ENCODE results near the gene ANKH. TPM values are rescaled to one million over a fixed set of nuclear protein-coding genes. Genes with fewer than 3 reads are reported as not detected.

ANKH gene
- total RNA-seq, 1 donor from 2014 or later = 0.19 TPM

DNA sequence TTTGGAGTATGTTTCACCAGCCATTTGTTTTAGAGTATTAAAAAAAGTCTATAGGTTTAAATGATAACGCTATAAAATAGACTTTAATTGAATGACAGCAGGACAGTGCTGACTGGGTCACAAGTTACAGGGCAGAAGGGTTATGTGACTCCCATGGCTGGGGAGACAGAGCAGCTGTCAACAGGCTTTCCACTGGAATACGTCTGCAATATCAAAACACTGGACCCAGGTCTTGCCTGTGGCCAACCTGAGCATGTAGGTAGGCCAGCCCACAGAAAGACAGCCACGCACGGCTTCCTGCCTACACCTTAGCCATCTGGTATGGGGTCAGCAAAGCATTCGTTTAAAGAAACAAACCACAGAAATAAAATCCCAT lies 126.4 kb downstream of the ANKH start:
- Histone ChIP-seq H3K9ac (no peak overlapping the region), H3K4me3 (no peak overlapping the region), H2AFZ (replicated peaks) (no peak overlapping the region), H4K20me1 (ENCODE audit: low read depth) (no peaks in the 10 kb centered on the region), H3K36me3 (no peaks in the 10 kb centered on the region), H3K27me3 (no peaks in the 10 kb centered on the region), H3K27ac (no peak overlapping the region), H3K4me2 (no peak overlapping the region), H3K9me3 (ENCODE audit: low read depth) (no peaks in the 10 kb centered on the region), H3K4me1 (peaks cover 30% of the 10 kb centered on the region), H3K79me2 (ENCODE audit: low read depth) (no peaks in the 10 kb centered on the region), H3F3A (ENCODE audit: low read depth) (no peaks in the 10 kb centered on the region)
- H3K4me3 Mint-ChIP-seq = no peak overlapping the region
- no peak overlapping the region for H3K27ac Mint-ChIP-seq
- H3K9me3 Mint-ChIP-seq = no peaks in the 10 kb centered on the region
- peaks cover 25% of the 10 kb centered on the region for H3K4me1 Mint-ChIP-seq
- no peak for DNase-seq (ENCODE audit: low spot score)
- H3K27me3 Mint-ChIP-seq (ENCODE audit: insufficient read depth, low read depth) = peaks cover 7% of the 10 kb centered on the region
- peaks cover 2% of the 10 kb centered on the region for H3K36me3 Mint-ChIP-seq
- TF ChIP-seq EZH2phosphoT487 (IDR thresholded peaks at IDR 0.05) (no peak), EZH2 (IDR thresholded peaks at IDR 0.05) (no peak)
- TF ChIP-seq, protein P1, sequence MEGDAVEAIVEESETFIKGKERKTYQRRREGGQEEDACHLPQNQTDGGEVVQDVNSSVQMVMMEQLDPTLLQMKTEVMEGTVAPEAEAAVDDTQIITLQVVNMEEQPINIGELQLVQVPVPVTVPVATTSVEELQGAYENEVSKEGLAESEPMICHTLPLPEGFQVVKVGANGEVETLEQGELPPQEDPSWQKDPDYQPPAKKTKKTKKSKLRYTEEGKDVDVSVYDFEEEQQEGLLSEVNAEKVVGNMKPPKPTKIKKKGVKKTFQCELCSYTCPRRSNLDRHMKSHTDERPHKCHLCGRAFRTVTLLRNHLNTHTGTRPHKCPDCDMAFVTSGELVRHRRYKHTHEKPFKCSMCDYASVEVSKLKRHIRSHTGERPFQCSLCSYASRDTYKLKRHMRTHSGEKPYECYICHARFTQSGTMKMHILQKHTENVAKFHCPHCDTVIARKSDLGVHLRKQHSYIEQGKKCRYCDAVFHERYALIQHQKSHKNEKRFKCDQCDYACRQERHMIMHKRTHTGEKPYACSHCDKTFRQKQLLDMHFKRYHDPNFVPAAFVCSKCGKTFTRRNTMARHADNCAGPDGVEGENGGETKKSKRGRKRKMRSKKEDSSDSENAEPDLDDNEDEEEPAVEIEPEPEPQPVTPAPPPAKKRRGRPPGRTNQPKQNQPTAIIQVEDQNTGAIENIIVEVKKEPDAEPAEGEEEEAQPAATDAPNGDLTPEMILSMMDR (IDR thresholded peaks at IDR 0.05) = no peak

DNA sequence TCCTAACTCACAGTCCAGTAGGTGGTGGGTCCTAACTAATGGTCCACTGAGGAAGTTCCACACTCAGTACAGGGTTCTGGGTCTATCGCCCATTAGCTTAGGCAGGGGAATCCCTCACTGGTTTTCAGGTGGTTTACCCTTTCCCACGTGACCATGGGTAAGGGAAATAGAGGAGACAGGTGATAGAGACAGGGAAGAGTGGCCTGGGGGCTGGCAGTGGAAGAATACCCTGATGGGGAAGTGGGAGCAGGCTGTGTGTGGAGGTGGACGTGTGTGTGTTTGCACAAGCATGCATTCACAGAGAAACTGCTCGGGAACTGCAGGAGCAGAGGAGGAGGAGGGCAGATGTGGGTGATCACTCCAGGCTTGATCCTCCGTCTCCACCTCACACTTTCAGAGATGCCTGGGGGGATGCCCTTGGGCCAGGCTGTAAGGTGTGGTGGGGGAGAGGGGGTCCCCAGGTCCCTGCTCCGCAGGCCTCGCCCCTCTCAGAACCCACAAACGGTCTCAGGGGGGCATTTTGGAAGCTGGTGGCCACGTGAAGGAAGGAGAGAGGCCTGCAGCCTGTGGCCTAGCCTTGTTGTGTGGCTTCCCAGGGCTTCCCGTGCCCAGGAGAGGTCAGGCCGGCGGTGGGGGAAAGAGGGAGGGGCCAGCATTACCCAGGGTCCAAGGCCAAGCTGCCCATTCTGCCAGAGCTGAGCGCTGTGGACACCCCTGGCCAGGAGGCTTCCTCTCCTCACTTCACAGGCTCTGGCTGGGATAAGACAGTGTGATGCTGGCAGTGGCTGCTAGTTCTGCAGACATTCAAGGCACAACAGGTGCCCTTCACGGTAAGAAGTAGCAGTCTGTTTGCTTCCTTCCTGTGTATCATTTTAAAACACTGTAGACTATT lies 127.0 kb downstream of the ANKH start:
- no peak overlapping the region for H3K9ac ChIP-seq
- no peak overlapping the region for H3K4me3 ChIP-seq
- H3K36me3 ChIP-seq = no peaks in the 10 kb centered on the region
- no peak for DNase-seq (ENCODE audit: low spot score)
- H3K4me1 ChIP-seq = peaks cover 34% of the 10 kb centered on the region
- H3K4me1 Mint-ChIP-seq = peaks cover 28% of the 10 kb centered on the region
- no peak overlapping the region for H3K4me3 Mint-ChIP-seq
- peaks cover 7% of the 10 kb centered on the region for H3K27me3 Mint-ChIP-seq (ENCODE audit: insufficient read depth, low read depth)
- H3K27ac ChIP-seq = no peak overlapping the region
- peaks cover 2% of the 10 kb centered on the region for H3K36me3 Mint-ChIP-seq
- H3K9me3 Mint-ChIP-seq = no peaks in the 10 kb centered on the region
- H3K4me2 ChIP-seq = no peak overlapping the region
- no peaks in the 10 kb centered on the region for H3K9me3 ChIP-seq (ENCODE audit: low read depth)
- no peak overlapping the region for H2AFZ ChIP-seq (replicated peaks)
- H3K27me3 ChIP-seq = no peaks in the 10 kb centered on the region
- no peak overlapping the region for H3K27ac Mint-ChIP-seq
- H4K20me1 ChIP-seq (ENCODE audit: low read depth) = no peaks in the 10 kb centered on the region
- H3K79me2 ChIP-seq (ENCODE audit: low read depth) = no peaks in the 10 kb centered on the region
- no peaks in the 10 kb centered on the region for H3F3A ChIP-seq (ENCODE audit: low read depth)
- TF ChIP-seq EZH2phosphoT487 (IDR thresholded peaks at IDR 0.05) (no peak), EZH2 (IDR thresholded peaks at IDR 0.05) (no peak)
- TF ChIP-seq, protein P1 (IDR thresholded peaks at IDR 0.05) = no peak

DNA sequence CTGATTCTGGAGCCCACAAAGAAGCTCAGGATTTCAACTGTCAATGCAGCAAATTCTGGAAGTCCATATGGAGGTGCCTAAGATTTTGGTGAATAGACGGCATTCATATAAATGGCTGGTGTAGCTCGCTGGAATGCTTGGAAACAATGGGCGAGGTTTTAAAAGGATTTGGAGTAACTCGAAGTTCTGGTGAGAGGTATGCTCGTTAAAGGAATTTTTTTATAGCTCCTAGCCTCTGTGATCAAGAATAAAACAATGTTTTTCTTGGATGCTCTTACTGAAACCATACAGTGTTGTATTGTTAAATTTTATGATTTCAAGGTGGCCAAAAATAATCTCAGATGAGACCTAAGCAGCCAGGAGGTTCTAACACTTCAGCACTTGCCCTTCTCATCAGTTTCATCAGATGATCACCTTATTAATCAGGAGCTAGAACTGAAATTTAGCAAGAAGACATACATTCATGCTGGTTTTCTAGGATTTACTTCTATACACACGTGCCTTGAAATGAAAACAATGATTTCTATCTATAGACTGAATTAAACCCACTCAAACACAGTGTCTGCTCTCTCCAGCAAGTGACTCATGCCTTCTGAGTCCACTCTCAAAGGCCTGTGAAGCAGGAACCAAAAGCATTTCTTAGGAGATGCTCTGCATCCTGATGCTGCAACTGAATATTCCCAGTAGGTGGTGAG lies 127.8 kb downstream of the ANKH start:
- Mint-ChIP-seq H3K9me3 (no peaks in the 10 kb centered on the region), H3K36me3 (peaks cover 2% of the 10 kb centered on the region), H3K27me3 (ENCODE audit: insufficient read depth, low read depth) (peaks cover 7% of the 10 kb centered on the region), H3K4me1 (peaks cover 30% of the 10 kb centered on the region), H3K27ac (no peak overlapping the region), H3K4me3 (no peak overlapping the region)
- H3K36me3 ChIP-seq = no peaks in the 10 kb centered on the region
- peak; percentile 36 for DNase-seq (ENCODE audit: low spot score)
- H3K4me1 ChIP-seq = peaks cover 34% of the 10 kb centered on the region
- H3F3A ChIP-seq (ENCODE audit: low read depth) = no peaks in the 10 kb centered on the region
- no peak overlapping the region for H3K27ac ChIP-seq
- H2AFZ ChIP-seq (replicated peaks) = no peak overlapping the region
- no peaks in the 10 kb centered on the region for H3K79me2 ChIP-seq (ENCODE audit: low read depth)
- no peaks in the 10 kb centered on the region for H3K27me3 ChIP-seq
- TF ChIP-seq EZH2phosphoT487 (IDR thresholded peaks at IDR 0.05) (no peak), EZH2 (IDR thresholded peaks at IDR 0.05) (no peak)
- TF ChIP-seq, protein P1 (IDR thresholded peaks at IDR 0.05) = no peak
- no peak overlapping the region for H3K9ac ChIP-seq
- no peaks in the 10 kb centered on the region for H4K20me1 ChIP-seq (ENCODE audit: low read depth)
- peak overlapping the region; percentile 18 for H3K4me2 ChIP-seq
- no peaks in the 10 kb centered on the region for H3K9me3 ChIP-seq (ENCODE audit: low read depth)
- no peak overlapping the region for H3K4me3 ChIP-seq

Data from neural progenitor cell (in vitro differentiated cells).